HG03097 (cell line): Measurements from ENCODE around the gene GSK3B.

Experiments
- ATAC-seq: cut with Tn5 transposase; IDR thresholded peaks from one replicate; pipeline ENCODE4 v1.9.1; 2021; ENCODE audit not compliant: unreplicated experiment, low FRiP score

The GSK3B gene

DNA sequence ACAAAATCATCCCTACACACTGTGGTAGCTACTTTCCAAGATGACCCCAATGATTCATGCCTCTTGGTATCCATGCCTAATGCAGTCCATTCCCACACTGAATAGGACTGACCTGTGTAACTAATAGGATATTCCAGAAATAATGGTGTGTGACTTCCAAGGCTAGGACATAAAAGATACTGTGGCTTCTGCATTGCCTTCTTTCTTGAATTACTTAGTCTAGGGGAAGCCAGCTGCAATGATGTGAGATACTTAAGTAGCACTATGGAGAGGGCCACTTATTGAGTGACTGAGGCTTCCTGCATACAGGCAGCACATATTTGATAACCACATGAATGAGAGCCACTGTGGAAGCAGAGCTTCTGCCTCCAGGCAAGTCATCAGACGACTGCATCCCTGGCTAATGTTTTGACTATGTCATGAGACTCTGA, 262.3 kb downstream of the GSK3B start:
- no peak for ATAC-seq

GRCh38 chr3:119831022-119831421, 263.2 kb downstream of the GSK3B start:
- no peak for ATAC-seq

DNA sequence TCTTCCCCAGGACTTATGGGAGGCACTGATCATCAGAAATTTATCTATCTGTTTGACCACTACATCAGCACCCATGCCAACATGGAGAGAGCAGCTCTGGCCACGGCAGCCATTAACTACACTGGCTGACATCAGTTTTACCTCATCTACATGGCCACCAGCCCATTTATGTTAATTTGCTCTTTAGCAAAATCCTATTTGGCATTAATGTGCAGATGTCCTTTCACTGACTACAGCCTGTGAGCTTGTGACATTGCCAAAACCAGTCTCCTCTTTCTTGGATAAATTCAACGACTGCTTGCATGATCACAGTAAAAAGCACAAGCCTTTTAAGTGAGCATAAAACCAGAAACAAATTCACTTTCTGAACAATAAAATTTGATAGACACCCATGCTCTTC, 264.8 kb downstream of the GSK3B start:
- ATAC-seq: no peak

GRCh38 chr3:119826711-119827608, 267.3 kb downstream of the GSK3B start:
- no peak for ATAC-seq

GRCh38 chr3:119825820-119826219, 268.4 kb downstream of the GSK3B start:
- no peak for ATAC-seq

- no peak for ATAC-seq
Measured at GRCh38 chr3:119819806-119820205, 274.4 kb downstream of the GSK3B start.

GRCh38 chr3:119818937-119819336, 275.3 kb downstream of the GSK3B start:
- no peak for ATAC-seq

- no peak for ATAC-seq
Measured at GRCh38 chr3:119817583-119818363, 276.5 kb downstream of the GSK3B start.

DNA sequence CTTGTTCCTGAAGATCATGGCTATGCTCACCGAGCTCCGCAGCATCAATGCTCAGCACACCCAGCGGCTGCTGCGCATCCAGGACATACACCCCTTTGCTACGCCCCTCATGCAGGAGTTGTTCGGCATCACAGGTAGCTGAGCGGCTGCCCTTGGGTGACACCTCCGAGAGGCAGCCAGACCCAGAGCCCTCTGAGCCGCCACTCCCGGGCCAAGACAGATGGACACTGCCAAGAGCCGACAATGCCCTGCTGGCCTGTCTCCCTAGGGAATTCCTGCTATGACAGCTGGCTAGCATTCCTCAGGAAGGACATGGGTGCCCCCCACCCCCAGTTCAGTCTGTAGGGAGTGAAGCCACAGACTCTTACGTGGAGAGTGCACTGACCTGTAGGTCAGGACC, 277.2 kb downstream of the GSK3B start:
- no peak for ATAC-seq

DNA sequence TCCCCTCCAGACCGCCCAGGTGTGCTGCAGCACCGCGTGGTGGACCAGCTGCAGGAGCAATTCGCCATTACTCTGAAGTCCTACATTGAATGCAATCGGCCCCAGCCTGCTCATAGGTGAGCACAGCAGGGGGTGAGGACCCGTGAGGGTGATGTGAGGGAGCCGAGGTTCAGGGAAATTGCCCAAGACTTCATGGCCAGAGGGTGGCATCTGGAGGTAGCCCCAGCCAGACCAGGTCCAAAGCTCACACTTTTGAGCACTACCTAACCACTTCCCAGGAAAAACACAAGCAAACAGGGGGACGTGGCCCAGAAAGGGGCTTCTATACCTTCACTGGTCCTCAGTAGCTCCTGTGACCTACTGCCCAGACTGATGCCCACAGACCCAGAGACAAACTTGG, 278.5 kb downstream of the GSK3B start:
- no peak for ATAC-seq

DNA sequence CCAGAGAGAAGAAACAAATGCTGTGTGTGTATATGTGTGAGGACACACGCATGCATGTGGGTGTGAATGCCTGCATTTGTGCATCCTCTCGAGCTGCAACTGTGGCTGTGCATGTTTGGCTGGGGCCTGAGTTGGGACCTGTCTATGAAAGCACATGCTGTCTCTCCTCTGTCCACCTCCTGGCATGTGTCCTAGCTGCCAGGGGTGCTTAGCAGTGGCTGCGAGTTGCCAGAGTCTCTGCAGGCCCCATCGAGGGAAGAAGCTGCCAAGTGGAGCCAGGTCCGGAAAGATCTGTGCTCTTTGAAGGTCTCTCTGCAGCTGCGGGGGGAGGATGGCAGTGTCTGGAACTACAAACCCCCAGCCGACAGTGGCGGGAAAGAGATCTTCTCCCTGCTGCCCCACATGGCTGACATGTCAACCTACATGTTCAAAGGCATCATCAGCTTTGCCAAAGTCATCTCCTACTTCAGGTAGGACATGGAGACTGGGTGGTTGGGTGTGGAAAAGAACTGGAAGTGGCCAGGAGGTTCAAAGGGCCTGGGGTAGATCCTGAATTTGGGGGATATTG, 281.7 kb downstream of the GSK3B start:
- no peak for ATAC-seq

DNA sequence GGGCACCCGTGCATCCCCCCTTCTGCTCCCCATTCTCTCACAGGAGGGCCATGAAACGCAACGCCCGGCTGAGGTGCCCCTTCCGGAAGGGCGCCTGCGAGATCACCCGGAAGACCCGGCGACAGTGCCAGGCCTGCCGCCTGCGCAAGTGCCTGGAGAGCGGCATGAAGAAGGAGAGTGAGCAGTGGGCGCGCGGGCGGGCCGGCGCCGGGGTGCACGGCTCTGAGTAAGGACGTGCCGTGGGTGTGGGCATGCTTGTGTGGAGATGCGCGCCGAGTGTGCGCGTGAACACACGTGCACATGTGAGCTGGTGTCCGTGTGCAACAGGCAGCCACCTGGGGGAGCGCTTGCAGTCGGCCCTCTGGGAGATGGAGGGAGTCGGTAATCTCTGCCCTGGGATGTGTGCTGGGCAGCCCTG, 284.2 kb downstream of the GSK3B start:
- ATAC-seq: peak; percentile 69

DNA sequence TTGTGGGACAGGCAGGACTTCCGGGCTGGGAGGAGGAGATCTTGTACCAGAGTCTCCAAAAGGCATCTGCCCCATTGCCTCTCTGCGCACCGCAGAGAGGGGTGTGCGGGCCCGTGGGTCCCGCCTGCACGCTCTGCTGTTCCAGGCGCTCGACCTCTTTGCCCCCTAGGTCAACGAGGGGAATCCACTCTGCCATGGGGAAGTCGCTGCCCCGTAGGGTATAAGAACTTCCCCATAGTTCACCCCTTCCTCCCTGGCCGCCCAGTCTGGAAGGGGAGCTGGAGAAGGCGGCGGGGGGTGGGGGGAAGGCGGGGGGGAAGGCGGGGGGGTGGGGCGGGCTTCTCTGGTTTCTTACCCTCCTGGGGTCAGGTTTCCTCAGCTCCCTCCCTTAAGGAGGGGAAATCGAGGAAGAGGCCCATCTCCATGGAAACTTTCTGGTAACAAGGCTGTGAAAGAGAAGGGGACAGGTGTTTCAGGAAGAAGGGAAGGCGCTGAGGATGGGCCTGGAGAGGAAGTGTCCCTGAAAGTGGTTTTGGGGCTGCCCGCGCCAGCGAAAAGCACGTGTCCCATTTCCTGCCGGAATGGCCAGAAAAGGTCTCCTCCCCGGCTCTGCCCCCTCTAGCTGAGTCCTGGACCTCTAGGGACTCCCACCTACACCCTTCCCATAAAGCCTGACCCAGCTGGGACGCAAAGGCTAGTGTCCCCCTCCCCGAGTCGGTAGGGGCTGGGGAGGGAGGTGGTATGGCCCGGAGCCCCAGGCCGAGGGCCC, 284.8 kb downstream of the GSK3B start:
- peak; percentile 31 for ATAC-seq

- ATAC-seq: no peak
Measured at GRCh38 chr3:119808843-119809242, 285.4 kb downstream of the GSK3B start.

- no peak for ATAC-seq
Measured at GRCh38 chr3:119808244-119808643, 286.0 kb downstream of the GSK3B start.

DNA sequence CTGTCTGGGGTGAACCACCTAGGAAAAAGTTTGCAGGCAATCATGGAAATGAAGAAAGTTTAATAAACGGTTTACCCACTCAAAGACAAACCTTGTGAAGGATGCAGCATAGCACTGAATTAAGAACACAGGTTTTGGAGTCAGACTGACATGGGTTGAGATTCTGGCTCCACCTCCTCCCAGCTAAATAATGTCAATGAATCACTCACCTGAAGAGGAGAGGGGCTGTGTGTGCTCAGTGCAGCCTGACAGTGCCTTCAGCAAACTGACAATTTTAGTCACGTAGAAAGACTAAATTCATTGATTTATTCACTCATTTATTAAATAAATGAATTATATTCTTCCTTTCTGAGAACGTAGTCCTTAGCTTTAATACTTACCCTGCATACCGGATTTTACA, 293.4 kb downstream of the GSK3B start:
- no peak for ATAC-seq

DNA sequence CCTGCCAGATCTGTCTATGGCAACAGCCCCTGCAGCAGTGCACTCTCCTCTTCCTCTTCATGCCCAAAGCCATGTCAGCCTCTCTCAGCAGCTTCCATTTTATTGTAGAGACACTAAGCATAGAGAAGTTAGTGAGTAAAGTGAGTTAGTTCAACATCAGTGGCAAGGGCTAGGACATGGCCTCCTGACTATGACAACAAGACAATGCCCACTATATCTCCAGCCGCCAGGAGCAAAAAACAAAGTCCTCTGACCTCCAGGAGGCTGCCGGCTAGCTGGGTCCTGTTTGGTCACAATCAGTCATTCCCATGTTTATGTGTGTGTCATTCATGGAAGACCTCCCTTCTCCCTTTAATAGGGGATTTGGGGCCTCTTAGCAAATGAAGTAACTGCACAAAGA, 297.5 kb downstream of the GSK3B start:
- no peak for ATAC-seq

- ATAC-seq: no peak
Measured at GRCh38 chr3:119796368-119796767, 297.9 kb downstream of the GSK3B start.

DNA sequence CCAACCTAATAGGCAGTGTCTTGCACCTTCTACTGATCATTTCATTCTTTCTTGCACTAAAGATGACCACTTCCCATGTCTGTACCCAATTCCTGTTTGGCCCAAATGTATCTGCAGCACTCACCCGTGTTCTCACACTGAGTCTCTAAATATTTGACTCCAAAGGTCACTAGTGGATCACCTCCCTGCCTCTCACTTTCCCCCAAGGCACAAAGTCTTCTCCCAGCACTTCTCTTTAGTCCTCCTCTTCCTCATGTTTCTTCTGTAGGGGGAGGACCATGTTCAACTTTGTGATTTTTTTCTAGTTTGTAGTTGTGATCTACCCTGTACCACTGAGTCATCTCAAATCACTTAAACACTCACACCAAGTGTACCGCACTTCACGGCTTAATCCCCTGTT, 298.4 kb downstream of the GSK3B start:
- ATAC-seq: no peak

DNA sequence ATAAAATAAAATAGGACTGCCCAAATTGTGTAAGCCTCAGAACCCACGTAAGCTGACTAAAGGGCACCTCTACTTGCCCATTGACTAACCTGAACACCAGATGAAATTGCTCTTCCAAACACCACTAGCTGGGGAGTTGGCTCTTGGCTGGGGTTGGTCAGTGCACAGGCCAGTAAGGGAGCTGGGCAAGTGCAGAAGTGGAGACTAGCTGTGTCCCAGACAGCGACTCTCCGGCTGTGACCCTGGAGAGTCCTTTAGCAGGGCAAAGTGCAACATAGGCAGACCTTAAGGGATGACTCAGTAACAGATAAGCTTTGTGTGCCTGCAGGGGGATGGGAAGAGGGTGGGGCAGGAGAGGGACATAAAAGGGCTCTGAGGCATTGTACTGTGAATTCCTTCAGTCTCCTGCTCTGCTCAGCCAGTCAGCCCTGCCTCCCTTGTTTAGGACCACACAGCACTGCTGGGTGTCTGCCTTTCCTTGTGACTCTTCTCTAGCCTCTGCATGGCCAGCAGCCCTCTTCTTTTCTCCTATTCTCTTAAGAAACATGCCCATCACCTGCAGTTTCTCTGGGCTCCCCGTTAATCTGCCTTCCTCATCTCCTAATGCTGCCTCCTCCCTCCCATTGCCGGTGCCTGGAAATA, 299.2 kb downstream of the GSK3B start:
- ATAC-seq: no peak
